ENCODE measurements around the gene NPAP1.
"Not testable (repeated sequence)": the region's sequence is repeated elsewhere in the genome, so short reads cannot be mapped to it uniquely, and the experiment has no call there.

Gene NPAP1, protein sequence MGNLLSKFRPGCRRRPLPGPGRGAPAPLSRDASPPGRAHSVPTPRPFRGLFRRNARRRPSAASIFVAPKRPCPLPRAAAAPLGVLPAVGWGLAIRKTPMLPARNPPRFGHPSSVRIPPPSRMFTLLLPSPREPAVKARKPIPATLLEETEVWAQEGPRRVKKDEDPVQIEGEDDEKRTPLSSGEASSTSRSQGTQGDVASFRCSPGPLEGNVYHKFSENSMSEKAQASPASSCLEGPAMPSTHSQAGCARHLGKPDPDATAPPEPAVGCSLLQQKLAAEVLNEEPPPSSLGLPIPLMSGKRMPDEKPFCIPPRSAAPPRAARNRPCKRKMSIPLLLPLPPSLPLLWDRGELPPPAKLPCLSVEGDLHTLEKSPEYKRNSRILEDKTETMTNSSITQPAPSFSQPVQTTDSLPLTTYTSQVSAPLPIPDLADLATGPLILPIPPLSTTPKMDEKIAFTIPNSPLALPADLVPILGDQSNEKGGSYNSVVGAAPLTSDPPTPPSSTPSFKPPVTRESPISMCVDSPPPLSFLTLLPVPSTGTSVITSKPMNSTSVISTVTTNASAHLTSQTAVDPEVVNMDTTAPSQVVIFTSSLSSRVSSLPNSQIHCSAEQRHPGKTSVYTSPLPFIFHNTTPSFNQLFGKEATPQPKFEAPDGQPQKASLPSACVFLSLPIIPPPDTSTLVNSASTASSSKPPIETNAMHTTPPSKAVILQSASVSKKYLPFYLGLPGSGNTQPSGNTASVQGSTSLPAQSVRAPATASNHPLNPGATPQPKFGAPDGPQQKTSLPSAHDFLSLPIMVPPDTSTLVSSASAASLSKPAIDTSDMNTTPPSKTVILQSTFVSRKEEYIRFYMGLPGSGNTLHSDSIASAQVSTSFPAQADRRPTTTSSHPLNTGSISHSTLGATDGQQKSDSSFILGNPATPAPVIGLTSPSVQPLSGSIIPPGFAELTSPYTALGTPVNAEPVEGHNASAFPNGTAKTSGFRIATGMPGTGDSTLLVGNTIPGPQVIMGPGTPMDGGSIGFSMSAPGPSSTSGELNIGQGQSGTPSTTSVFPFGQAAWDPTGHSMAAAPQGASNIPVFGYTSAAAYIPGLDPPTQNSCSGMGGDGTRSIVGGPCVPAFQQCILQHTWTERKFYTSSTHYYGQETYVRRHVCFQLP

DNA sequence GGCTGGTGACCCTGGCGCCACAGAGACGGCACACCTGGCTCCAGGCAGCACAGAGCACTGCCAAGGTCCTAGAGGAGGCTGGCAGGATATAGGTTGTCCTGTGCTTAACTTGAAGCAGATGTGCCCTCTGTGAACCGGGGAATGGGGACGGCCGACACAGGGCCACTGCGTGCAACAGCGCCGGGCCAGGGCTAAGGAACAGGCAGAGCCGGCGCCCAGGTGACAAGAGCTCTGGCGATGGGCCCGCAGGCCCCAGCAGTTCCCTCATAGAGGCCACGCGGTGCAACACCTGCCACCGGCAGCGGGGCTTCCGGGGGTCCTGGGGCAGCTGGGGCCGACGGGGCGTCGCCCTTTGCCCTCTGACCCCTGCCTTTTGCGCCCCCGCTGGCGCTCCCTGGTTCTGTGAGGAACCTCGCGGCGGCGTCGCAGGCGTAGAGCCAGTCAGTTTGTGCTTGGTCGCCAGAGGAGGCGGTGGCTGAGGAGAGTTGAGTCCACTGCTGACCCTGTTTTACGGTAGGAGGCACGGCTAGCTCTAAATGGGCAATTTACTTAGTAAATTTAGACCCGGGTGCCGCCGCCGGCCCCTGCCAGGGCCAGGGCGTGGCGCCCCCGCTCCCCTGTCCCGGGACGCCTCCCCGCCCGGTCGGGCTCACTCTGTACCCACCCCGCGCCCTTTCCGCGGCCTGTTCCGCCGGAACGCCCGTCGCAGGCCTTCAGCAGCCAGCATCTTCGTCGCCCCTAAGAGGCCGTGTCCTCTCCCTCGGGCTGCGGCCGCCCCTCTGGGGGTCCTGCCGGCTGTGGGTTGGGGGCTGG, at the start of gene NPAP1:
Gene NPAP1, plus strand, starts transcription at position 444 of the 813 bp plus-strand sequence. Its CDS starts 93 bp downstream, at position 537.
- no peaks in the 10 kb centered on the region for H3K27me3 ChIP-seq (ENCODE audit: insufficient read depth, low read length)
- H3K36me3 ChIP-seq (ENCODE audit: insufficient read depth, low read depth, low read length) = no peaks in the 10 kb centered on the region
- H3K27ac ChIP-seq (ENCODE audit: low read length) = no peak within 1 kb of the TSS
- H3K9me3 ChIP-seq (ENCODE audit: insufficient read depth, low read depth, low read length) = peaks cover 31% of the 10 kb centered on the region
- H3K4me3 ChIP-seq (ENCODE audit: low read length) = no peak within 1 kb of the TSS
- no peaks in the 10 kb centered on the region for H3K4me1 ChIP-seq (ENCODE audit: insufficient read depth, low read length)
- no peak within 1 kb of the TSS for H3K9ac ChIP-seq (ENCODE audit: low read depth, low read length)

DNA sequence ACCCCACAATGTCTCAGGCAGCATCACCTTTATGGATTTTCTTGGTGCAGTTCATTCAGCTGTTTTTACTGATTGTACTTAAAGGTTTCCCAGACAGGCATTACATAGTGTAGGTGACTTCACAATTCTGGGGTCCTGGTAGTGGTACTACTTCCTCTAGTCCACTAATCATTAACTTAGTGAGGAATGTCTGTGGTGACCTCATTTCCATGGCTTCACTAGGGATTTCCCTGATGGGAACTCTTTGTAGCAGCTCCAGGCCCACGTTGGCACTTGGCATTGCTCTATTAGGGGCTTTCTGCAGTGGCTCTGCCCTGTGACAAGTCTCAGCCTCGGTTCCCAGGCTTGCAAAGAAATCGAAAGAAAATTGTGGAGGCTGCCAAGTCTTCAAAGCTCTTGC, 48.1 kb upstream of the NPAP1 start:
- Histone ChIP-seq H3K4me3 (ENCODE audit: low read length) (no peak overlapping the region), H3K4me1 (ENCODE audit: insufficient read depth, low read length) (no peaks in the 10 kb centered on the region), H3K9me3 (ENCODE audit: insufficient read depth, low read depth, low read length) (peaks cover 44% of the 10 kb centered on the region), H3K36me3 (ENCODE audit: insufficient read depth, low read depth, low read length) (no peaks in the 10 kb centered on the region), H3K9ac (ENCODE audit: low read depth, low read length) (no peak overlapping the region), H3K27me3 (ENCODE audit: insufficient read depth, low read length) (no peaks in the 10 kb centered on the region), H3K27ac (ENCODE audit: low read length) (no peak overlapping the region)

DNA sequence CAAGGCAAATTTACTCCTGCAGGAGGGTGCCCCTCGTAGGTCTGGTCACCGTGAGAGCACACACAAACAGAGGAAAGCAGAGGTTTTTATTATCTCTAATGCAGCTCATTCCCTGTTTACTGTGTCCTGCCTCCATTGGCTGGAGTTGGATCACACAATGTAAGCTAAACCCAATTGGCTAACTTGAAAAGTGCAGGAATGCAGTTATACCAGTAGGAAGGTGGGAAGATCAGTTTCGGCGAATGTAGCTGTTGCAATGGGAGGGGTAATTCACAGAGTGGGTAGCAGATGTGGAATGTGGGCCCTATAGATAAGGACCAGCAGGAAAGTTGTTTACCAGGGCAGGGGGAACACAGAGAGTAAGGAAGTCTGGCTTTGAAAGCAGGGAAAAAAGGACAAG, 42.5 kb upstream of the NPAP1 start:
- H3K9me3 ChIP-seq (ENCODE audit: insufficient read depth, low read depth, low read length) = peaks cover 35% of the 10 kb centered on the region
- no peaks in the 10 kb centered on the region for H3K36me3 ChIP-seq (ENCODE audit: insufficient read depth, low read depth, low read length)

DNA sequence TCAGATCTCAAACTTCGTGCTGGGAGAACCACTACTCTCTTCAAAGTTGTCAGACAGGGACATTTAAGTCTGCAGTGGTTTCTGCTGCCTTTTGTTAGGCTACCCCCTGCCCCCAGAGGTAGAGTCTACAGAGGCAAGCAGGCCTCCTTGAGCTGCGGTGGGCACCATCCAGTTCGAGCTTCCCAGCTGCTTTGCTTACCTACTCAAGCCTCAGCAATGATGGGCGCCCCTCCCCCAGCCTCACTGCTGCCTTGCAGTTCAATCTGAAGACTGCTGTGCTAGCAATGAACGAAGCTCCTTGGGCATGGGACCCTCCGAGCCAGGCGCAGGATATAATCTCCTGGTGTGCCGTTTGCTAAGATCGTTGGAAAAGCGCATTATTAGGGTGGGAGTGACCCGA, 36.2 kb upstream of the NPAP1 start:
- H3K9me3 ChIP-seq (ENCODE audit: insufficient read depth, low read depth, low read length) = peaks cover 27% of the 10 kb centered on the region

More for the DNA sequence above, 42.5 kb upstream of the NPAP1 start:
- no peaks in the 10 kb centered on the region for H3K27me3 ChIP-seq (ENCODE audit: insufficient read depth, low read length)
- no peak overlapping the region for H3K9ac ChIP-seq (ENCODE audit: low read depth, low read length)
- no peak overlapping the region for H3K27ac ChIP-seq (ENCODE audit: low read length)
- no peaks in the 10 kb centered on the region for H3K4me1 ChIP-seq (ENCODE audit: insufficient read depth, low read length)
- no peak overlapping the region for H3K4me3 ChIP-seq (ENCODE audit: low read length)

DNA sequence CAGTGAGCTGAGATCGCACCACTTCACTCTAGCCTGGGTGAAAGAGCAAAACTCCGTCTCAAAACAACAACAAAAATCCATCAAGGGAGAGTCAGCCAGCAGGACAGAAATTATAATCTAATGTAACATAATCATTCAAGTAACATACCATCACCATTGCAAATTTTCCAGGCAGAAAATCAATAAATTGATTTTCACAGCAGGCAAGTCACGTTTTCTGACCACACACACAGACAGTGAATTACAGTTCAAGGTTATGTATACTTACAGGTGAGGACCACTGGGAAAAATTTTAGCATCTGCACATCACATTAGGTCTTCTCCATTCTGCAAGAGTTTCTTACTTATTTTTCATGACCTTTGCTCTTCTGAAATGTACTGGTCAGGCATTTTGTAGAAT, 29.9 kb upstream of the NPAP1 start:
- peaks cover 17% of the 10 kb centered on the region for H3K9me3 ChIP-seq (ENCODE audit: insufficient read depth, low read depth, low read length)
- H3K9ac ChIP-seq (ENCODE audit: low read depth, low read length) = no peak overlapping the region
- no peaks in the 10 kb centered on the region for H3K27me3 ChIP-seq (ENCODE audit: insufficient read depth, low read length)
- H3K36me3 ChIP-seq (ENCODE audit: insufficient read depth, low read depth, low read length) = no peaks in the 10 kb centered on the region
- H3K4me3 ChIP-seq (ENCODE audit: low read length) = no peak overlapping the region
- H3K27ac ChIP-seq (ENCODE audit: low read length) = no peak overlapping the region
- H3K4me1 ChIP-seq (ENCODE audit: insufficient read depth, low read length) = no peaks in the 10 kb centered on the region

More for the DNA sequence above, 36.2 kb upstream of the NPAP1 start:
- H3K4me1 ChIP-seq (ENCODE audit: insufficient read depth, low read length); H3K27me3 ChIP-seq (ENCODE audit: insufficient read depth, low read length); H3K36me3 ChIP-seq (ENCODE audit: insufficient read depth, low read depth, low read length); H3K9ac ChIP-seq (ENCODE audit: low read depth, low read length); H3K4me3 ChIP-seq (ENCODE audit: low read length); H3K27ac ChIP-seq (ENCODE audit: low read length): not testable (repeated sequence)

DNA sequence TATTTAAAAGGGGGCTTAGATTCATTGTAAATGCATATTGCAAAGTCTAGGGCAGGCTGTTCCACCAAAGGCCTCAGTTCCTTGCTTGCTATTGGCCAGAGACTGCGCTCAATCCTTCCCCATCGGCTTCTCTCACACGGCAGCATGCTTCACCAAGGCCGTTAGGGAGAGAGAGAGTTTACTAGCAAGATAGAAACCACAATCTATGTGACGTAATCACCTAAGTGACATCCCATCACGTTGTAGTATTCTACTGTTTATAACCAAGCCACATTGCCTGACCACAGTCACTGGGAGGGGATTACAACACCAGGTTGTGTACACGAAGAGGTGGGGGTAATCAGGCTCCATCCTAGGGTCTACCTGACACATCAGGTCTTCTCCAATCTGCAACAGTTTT, 16.0 kb upstream of the NPAP1 start:
- H3K27ac ChIP-seq (ENCODE audit: low read length) = no peak overlapping the region
- no peaks in the 10 kb centered on the region for H3K4me1 ChIP-seq (ENCODE audit: insufficient read depth, low read length)
- peaks cover 16% of the 10 kb centered on the region for H3K9me3 ChIP-seq (ENCODE audit: insufficient read depth, low read depth, low read length)
- H3K27me3 ChIP-seq (ENCODE audit: insufficient read depth, low read length) = no peaks in the 10 kb centered on the region
- no peak overlapping the region for H3K9ac ChIP-seq (ENCODE audit: low read depth, low read length)
- H3K4me3 ChIP-seq (ENCODE audit: low read length) = no peak overlapping the region
- H3K36me3 ChIP-seq (ENCODE audit: insufficient read depth, low read depth, low read length) = no peaks in the 10 kb centered on the region

DNA sequence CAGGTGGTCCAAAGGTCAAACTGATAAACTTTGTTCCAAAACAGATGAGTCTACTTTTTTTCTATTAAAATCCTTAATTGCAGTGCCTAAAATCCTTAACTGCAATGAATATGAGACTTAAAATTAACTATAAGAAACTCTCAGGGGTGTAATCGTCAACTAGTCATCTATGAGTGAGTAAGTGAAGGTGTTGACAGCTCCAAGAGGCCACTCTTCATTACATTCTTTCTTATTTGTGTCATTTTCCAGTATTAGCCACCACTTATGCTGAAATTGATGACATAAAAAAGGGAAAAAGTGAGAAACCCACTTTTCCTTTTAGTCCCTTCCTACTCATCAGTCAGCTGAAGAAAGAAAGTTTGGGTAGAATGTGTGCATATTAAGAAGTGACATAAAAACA, 12.6 kb upstream of the NPAP1 start:
- no peak overlapping the region for H3K27ac ChIP-seq (ENCODE audit: low read length)
- H3K9me3 ChIP-seq (ENCODE audit: insufficient read depth, low read depth, low read length) = peaks cover 24% of the 10 kb centered on the region
- H3K4me3 ChIP-seq (ENCODE audit: low read length) = no peak overlapping the region

DNA sequence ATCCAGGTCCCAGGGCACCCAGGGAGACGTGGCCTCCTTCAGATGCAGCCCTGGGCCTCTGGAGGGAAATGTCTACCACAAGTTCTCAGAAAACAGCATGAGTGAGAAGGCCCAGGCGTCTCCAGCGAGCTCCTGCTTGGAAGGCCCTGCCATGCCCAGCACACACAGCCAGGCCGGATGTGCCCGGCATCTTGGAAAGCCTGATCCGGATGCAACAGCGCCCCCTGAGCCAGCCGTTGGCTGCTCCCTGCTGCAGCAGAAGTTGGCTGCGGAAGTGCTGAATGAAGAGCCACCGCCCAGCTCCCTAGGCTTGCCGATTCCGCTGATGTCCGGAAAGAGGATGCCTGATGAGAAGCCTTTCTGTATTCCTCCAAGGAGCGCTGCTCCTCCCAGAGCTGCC, 856 bp downstream of the NPAP1 start:
- H3K9me3 ChIP-seq (ENCODE audit: insufficient read depth, low read depth, low read length) = peaks cover 29% of the 10 kb centered on the region
- H3K27me3 ChIP-seq (ENCODE audit: insufficient read depth, low read length) = no peaks in the 10 kb centered on the region
- no peaks in the 10 kb centered on the region for H3K4me1 ChIP-seq (ENCODE audit: insufficient read depth, low read length)
- H3K4me3 ChIP-seq (ENCODE audit: low read length) = no peak overlapping the region
- no peak overlapping the region for H3K27ac ChIP-seq (ENCODE audit: low read length)
- no peak overlapping the region for H3K9ac ChIP-seq (ENCODE audit: low read depth, low read length)
- H3K36me3 ChIP-seq (ENCODE audit: insufficient read depth, low read depth, low read length) = no peaks in the 10 kb centered on the region

More for the DNA sequence above, 12.6 kb upstream of the NPAP1 start:
- Histone ChIP-seq H3K27me3 (ENCODE audit: insufficient read depth, low read length) (no peaks in the 10 kb centered on the region), H3K36me3 (ENCODE audit: insufficient read depth, low read depth, low read length) (no peaks in the 10 kb centered on the region), H3K9ac (ENCODE audit: low read depth, low read length) (no peak overlapping the region), H3K4me1 (ENCODE audit: insufficient read depth, low read length) (no peaks in the 10 kb centered on the region)

DNA sequence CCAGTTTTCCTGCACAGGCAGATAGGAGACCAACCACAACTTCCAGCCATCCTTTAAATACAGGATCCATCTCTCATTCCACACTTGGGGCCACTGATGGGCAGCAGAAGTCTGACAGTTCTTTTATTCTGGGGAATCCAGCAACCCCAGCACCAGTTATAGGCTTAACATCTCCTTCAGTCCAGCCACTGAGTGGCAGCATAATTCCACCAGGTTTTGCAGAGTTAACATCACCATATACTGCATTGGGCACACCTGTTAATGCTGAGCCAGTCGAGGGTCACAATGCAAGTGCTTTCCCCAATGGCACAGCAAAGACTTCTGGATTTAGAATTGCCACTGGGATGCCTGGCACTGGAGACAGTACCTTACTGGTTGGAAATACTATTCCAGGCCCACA, 2.9 kb downstream of the NPAP1 start:
- Histone ChIP-seq H3K4me1 (ENCODE audit: insufficient read depth, low read length) (no peaks in the 10 kb centered on the region), H3K27ac (ENCODE audit: low read length) (no peak overlapping the region), H3K36me3 (ENCODE audit: insufficient read depth, low read depth, low read length) (no peaks in the 10 kb centered on the region), H3K9me3 (ENCODE audit: insufficient read depth, low read depth, low read length) (peaks cover 26% of the 10 kb centered on the region), H3K27me3 (ENCODE audit: insufficient read depth, low read length) (no peaks in the 10 kb centered on the region), H3K4me3 (ENCODE audit: low read length) (no peak overlapping the region), H3K9ac (ENCODE audit: low read depth, low read length) (no peak overlapping the region)

DNA sequence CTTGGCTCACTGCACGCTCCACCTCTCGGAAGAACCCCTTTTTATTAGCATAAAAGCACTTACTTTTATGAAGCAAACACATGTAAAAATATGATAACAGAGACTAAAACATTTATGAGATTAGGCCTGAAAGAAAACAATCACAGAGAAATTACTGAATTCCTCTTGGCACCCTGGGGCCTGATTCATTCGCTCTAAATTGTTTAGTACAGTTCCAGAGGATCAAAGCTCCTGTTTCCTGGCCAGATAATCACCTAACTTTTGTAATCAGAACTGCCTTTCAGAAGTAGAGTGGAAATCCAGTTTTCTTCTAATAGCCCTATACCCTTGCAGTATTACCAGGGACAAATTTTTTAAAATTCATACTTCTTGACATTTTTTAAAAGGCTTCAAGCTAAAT, 6.4 kb downstream of the NPAP1 start:
- Histone ChIP-seq H3K27me3 (ENCODE audit: insufficient read depth, low read length) (no peaks in the 10 kb centered on the region), H3K9me3 (ENCODE audit: insufficient read depth, low read depth, low read length) (peaks cover 14% of the 10 kb centered on the region), H3K27ac (ENCODE audit: low read length) (no peak overlapping the region), H3K9ac (ENCODE audit: low read depth, low read length) (no peak overlapping the region), H3K4me1 (ENCODE audit: insufficient read depth, low read length) (no peaks in the 10 kb centered on the region), H3K36me3 (ENCODE audit: insufficient read depth, low read depth, low read length) (no peaks in the 10 kb centered on the region), H3K4me3 (ENCODE audit: low read length) (no peak overlapping the region)

DNA sequence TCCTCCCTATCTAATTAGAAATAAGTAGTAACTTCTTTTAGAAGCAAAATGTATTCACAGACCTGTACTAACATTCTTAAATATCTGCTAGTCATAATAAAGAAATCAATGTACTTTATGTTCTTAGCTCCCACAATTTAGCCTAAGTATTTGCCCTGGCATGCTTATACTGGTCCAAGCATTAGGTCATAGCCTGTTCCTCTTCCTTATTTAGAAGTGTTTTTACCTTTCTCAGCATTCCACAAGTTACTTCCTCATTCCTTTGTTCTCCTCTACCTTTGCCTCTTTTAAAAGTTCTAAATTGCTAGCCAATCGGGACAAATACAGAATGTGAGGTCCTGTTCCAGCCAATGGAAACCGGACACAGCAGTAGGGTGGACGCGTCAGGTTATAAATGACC, 7.3 kb downstream of the NPAP1 start:
- H3K9ac ChIP-seq (ENCODE audit: low read depth, low read length); H3K27ac ChIP-seq (ENCODE audit: low read length); H3K4me1 ChIP-seq (ENCODE audit: insufficient read depth, low read length); H3K27me3 ChIP-seq (ENCODE audit: insufficient read depth, low read length); H3K9me3 ChIP-seq (ENCODE audit: insufficient read depth, low read depth, low read length); H3K36me3 ChIP-seq (ENCODE audit: insufficient read depth, low read depth, low read length); H3K4me3 ChIP-seq (ENCODE audit: low read length): not testable (repeated sequence)

All from iPS-20b (cell line).